ENCODE results near the gene BCAS3.

Gene BCAS3

DNA sequence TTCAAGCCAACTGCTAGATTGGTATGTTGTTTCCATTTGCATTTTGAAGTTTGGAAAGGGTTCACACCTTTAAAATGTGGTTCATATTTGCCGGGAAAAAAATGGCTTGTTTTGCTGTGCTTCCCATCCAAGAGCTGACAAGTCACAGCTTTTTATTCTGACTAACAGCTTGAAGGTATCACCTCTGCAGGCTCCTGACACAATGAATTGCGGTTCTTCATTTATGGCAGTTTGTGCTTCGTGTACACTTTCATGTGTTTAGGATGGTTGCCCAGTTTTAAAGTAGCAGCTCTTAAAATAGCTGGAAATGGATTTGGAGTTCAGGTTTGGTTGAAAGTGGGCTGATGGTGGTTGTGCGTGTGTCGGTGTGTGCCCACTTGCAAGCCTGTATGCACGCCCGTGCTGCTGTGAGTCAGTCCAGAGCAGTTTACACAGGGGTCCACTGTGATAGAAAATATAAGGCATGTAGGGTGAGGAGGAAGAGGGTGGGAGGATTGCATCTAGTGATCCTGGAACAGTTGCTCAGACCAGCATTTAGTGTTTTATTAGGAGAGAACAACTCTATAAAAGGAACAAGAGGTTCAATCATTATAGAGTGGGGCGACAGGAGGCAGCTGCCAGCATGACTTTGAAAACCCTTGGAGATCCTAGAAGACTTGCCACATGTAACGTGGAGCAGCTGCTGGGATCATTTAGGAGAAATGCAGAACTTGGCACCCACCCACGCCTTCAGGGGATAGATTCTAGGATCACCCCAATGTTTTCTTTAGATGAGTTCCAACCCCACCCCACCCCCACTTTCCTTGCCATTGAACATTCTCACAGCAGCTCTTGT, 614.0 kb downstream of the BCAS3 start:
- no peak for DNase-seq (ENCODE audit: low spot score)

DNA sequence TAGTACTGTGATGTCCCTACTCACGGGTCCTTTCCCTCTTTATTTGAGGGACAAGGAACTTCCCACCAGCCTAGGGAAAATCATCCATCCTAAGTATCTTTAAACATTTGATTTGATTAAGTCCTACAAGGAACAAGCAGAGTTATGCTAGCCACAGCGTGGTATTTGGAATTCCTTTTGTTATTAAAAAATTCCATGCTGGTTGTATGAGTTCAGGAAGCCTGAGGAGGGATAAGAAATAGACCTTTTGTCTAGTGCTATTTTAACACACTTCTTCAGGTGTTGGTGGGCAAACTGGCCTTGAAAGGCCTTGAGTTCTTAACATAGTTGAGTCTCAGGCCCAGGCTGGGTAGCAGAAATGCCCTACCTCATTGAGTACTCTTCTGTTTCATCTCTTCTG, 616.6 kb downstream of the BCAS3 start:
- no peak for DNase-seq (ENCODE audit: low spot score)

GRCh38 chr17:61294777-61295176, 617.1 kb downstream of the BCAS3 start:
- no peak for DNase-seq (ENCODE audit: low spot score)

GRCh38 chr17:61296058-61296457, 618.4 kb downstream of the BCAS3 start:
- DNase-seq (ENCODE audit: low spot score), result no peak

DNA sequence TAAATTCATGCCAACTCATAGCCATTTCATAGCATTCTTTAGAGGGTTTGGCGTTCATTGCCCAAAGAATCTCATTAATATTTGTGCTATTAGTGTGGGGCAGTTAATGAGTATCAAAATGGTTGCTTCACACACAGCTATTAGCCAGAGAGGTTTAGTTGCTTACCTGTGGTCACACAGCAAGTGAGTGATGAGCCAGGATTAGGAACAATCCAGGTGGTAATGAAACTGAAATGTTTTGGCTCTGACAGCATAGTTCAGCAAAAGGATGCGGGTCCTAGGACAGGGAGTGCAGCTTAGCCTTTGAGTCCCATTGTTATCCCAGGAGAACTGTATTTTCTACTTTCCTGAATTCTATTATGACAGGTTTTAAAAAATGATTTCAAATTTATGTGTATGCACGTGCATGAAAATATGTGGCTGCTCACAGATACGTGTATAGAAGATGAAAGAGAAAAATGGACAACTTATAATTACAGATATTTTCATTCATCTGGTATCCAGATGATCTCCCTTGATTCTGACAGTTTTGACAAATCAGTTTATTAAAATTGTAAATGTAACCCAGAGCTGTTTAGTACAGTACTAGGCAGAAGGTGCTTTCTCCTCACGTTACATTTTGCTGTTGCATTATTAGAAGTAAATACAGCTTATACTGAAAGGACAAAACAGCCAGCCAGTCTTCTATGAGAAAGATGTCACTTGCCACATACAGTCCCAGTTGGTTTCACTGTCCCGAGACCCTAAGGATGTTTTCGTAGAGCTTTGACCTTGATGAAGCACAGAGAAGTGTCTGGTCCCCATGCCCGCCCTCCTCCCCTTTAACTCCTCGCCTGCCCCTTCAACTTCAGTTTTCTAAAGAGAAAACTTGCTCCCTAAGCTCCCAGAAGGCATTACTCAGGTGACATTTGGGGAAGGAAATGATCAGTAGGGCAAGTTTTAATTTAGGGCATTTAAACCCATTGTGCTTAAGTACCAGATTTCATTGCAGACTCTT, 622.2 kb downstream of the BCAS3 start:
- no peak for DNase-seq (ENCODE audit: low spot score)

DNA sequence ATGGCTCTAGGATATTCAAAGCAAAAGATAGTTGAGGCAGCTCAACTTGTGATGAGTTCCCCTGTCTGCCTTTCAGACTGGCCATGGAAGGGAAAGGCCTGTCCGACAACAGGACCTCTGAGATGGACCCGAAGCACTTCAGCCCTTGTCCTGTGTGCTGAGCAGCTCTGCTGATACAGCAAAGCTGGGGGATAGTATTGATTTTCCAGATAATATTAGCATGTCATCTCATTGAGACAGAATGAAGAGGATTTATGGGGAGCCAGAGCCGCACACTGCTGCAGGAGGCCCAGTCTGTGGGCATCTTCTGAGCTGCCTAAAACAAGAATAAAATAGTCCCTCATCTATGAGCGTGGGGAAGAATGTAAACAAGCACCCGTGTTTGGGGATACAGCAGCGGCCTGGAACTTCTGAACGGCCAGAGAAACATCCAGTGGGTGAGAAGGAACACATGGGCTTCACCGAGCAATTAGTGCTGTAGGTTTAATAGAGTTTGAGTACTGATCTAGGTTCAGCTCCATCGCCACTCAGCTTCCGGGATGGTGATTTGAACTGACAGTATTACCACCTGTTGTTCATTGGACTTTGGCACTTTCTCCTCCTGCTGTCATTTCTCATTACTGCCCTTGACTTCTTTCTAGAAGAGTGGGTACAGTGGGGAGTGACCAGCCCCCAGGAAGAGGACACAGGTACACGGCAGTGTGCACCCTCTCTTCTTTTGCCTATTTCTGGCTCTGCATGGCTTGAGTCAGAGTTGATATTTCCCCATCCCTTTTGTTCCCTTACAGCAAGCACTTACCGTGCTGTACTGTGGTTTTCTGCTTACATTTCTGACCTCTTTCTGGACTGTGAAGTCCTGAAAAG, 625.5 kb downstream of the BCAS3 start:
- no peak for DNase-seq (ENCODE audit: low spot score)

DNA sequence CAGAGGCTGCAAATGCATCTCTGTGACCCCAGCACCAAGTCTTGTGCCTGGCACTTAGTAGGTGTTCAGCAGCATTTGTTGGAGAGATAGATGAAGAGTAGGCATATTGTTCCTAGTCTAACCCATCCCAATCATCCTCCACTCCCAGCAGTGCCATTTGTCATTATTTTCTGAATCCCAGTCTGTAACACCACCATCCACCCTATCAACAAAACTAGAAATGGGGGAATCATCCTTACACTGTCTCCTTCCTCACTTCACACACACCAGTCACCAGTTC, 626.1 kb downstream of the BCAS3 start:
- DNase-seq (ENCODE audit: low spot score), result no peak

DNA sequence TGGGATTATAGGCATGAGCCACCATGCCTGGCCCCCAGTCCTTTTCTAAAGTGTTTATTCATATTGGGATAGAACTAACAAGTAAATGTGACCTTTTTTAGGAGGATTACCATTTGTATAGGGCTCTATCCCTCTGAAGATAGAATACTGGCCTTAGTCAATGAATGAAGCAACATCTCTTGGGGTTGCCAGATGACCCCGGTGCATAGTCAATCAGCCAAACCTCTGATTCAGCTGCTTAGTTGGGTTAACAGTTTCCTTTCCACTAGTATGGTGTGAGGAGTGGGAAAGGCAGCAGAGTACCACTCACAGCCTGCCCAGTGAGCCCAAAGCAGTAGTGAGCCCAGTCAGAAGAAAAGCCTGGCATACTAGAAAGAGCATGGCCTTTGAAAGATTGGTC, 627.4 kb downstream of the BCAS3 start:
- no peak for DNase-seq (ENCODE audit: low spot score)

GRCh38 chr17:61306003-61306402, 628.4 kb downstream of the BCAS3 start:
- DNase-seq (ENCODE audit: low spot score), result no peak

- DNase-seq (ENCODE audit: low spot score), result no peak
Measured at GRCh38 chr17:61307905-61308886, 630.5 kb downstream of the BCAS3 start.

DNA sequence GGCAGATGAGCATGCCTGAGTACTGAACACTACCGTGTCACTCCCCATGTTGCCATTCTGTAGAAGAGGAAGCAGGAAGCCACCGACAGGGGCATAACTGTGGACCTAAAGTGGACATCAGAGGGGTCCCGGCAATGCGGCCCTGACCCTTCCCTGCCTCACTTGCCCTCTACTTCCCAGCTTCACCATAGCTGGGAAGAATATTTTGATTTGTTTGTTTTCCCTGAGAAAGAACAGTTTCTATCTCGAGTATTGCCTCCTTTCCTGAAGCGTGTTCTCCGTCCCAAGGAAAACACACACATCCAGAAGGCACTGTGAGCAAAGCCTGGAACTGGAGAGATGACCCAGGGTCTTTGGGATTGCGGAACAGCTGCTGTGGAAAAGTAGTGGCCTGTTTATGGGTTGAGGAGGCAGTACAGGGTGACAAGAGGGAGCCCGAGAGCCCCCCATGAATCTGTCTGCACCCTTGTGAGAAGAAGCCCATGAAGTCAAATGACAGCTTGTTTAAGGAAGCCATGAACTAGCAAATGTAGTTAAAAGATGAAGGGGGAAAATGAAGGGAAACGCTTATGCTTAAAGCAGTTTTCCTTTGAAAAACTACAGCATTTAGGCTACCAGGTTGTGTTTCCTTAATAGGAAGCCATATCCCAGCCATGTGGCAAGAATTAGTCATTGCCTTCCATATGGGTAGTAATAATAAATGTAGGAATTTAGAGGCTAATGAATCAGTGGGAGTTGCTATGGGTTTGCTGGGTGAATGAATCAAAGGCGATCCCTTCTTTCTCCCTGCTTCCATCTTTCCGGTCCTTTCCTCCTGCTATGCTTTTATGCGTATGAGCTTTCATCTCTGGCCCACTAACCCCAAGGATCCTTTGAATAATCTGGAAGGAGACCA, 632.0 kb downstream of the BCAS3 start:
- DNase-seq (ENCODE audit: low spot score), result no peak

DNA sequence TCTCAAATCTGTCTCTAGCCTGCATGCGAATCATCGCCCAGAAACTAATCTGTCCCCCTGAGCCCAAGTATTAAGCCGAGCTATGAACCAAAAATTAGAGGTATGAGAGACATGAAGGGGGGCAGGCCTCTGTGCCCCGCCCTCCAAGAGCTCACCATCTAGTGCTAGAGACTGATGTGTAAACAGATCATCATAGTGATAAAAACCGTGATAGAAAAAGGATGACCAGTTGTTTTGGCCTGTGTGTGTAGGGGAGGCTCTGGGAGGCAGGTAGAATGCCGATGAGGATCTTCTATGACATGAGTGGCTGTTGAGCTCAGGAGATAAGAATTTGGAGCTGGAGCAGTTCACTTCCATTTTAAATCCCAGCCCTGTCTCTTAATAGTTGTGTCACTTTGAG, 632.9 kb downstream of the BCAS3 start:
- DNase-seq (ENCODE audit: low spot score), result no peak

- no peak for DNase-seq (ENCODE audit: low spot score)
Measured at GRCh38 chr17:61312406-61313295, 635.0 kb downstream of the BCAS3 start.

GRCh38 chr17:61313461-61314326, 636.0 kb downstream of the BCAS3 start:
- no peak for DNase-seq (ENCODE audit: low spot score)

GRCh38 chr17:61314368-61315078, 636.9 kb downstream of the BCAS3 start:
- peak; percentile 61 for DNase-seq (ENCODE audit: low spot score)

GRCh38 chr17:61316633-61317032, 639.0 kb downstream of the BCAS3 start:
- DNase-seq (ENCODE audit: low spot score), result no peak

- DNase-seq (ENCODE audit: low spot score), result no peak
Measured at GRCh38 chr17:61317779-61318178, 640.1 kb downstream of the BCAS3 start.
